Endothelial cell of umbilical vein (primary cell): ENCODE measurements around the gene MAML2. TPM values are rescaled to one million over a fixed set of nuclear protein-coding genes. Genes with fewer than 3 reads are reported as not detected.

Experiments
- BruUV-seq: library from RNA; stranded (reverse); fragments of 400-500 nt; replicated peaks from 2 replicates; lab custom pipeline; 2021; lab: Mats Ljungman, UMichigan
- CTCF ChIA-PET: fragments of 300-600, 350-600 bp; sonication (Branson Sonifier 250); formaldehyde crosslinking; loops from one replicate; lab custom pipeline; 2021; ENCODE audit warnings: antibody characterized with exemption, inconsistent platforms; lab: Charles Lee
- POLR2A ChIA-PET: fragments of 300-600, 350-600 bp; sonication (Branson Sonifier 250); formaldehyde crosslinking; loops from one replicate; lab custom pipeline; 2021; ENCODE audit warnings: antibody characterized with exemption, inconsistent platforms; lab: Charles Lee
- DNase-seq: peaks from one replicate; pipeline ENCODE4 v3.0.0-alpha.2; 2011; ENCODE audit warnings: low read depth, low spot score
- FAIRE-seq: peaks from 2 replicates; lab custom pipeline; 2011; peaks lifted over from hg19 to GRCh38; lab: Jason Lieb, UNC
- H2AFZ ChIP-seq: 2 replicates; pipeline ENCODE4 v1.6.0; 2012; ENCODE audit warnings: low read depth, low read length, control low read depth, inconsistent platforms
- H3K27ac ChIP-seq: 2 replicates; pipeline ENCODE4 v1.5.1; 2011; ENCODE audit warnings: low read depth, mild to moderate bottlenecking, control low read depth, low read length, moderate library complexity; ENCODE audit not compliant: insufficient read depth
- H3K27me3 ChIP-seq, 2 experiments: 2 replicates each; pipeline versions ENCODE4 v1.6.0 to v1.6.1; 2011; ENCODE audit warnings: low read length in 2 of 2, mixed read lengths in 1 of 2; ENCODE audit not compliant: control insufficient read depth in 2 of 2, insufficient read depth in 2 of 2
- H3K36me3 ChIP-seq, 2 experiments: 2 replicates in 1 of 2; 3 replicates in 1 of 2; pipeline ENCODE4 v1.5.1; 2011; ENCODE audit warnings: low read length in 2 of 2, mild to moderate bottlenecking in 1 of 2, moderate library complexity in 1 of 2; ENCODE audit not compliant: control insufficient read depth in 2 of 2, insufficient read depth in 2 of 2; ENCODE audit errors: extremely low read depth in 1 of 2
- H3K4me1 ChIP-seq: 3 replicates; pipeline ENCODE4 v1.5.1; 2011; ENCODE audit warnings: mild to moderate bottlenecking, low read length; ENCODE audit not compliant: control insufficient read depth, insufficient read depth; ENCODE audit errors: extremely low read depth
- H3K4me2 ChIP-seq: 2 replicates; pipeline ENCODE4 v1.6.1; 2011; ENCODE audit warnings: low read length, control low read depth, mixed read lengths; ENCODE audit not compliant: insufficient read depth
- H3K4me3 ChIP-seq, 3 experiments: fragments of 200-600 bp in 1 of 3; sonication (generic), shearing (Covaris generic) in 1 of 3; replicated peaks in 1 of 3; 2 replicates each; pipeline ENCODE4 v1.5.1; 2011 to 2016; ENCODE audit warnings: control low read depth in 3 of 3, low read length in 3 of 3, mild to moderate bottlenecking in 2 of 3, inconsistent platforms in 1 of 3, low read depth in 1 of 3, moderate library complexity in 1 of 3; ENCODE audit not compliant: insufficient read depth in 1 of 3
- H3K79me2 ChIP-seq: 2 replicates; pipeline ENCODE4 v1.6.0; 2012; ENCODE audit warnings: low read length, inconsistent platforms; ENCODE audit not compliant: control insufficient read depth, insufficient read depth
- H3K9ac ChIP-seq: replicated peaks from 2 replicates; pipeline ENCODE3; 2011; ENCODE audit warnings: low read length, control low read depth; ENCODE audit not compliant: insufficient read depth; ENCODE audit errors: extremely low read depth
- H3K9me1 ChIP-seq: replicated peaks from 3 replicates; pipeline ENCODE4 v1.6.0; 2011; ENCODE audit warnings: mild to moderate bottlenecking, low read length; ENCODE audit not compliant: control insufficient read depth, insufficient read depth; ENCODE audit errors: extremely low read depth
- H3K9me3 ChIP-seq: replicated peaks from 2 replicates; pipeline ENCODE4 v1.5.1; 2012; ENCODE audit warnings: low read length, inconsistent platforms; ENCODE audit not compliant: control insufficient read depth, insufficient read depth
- H4K20me1 ChIP-seq: replicated peaks from 2 replicates; pipeline ENCODE3; 2011; ENCODE audit warnings: mild to moderate bottlenecking, low read length; ENCODE audit not compliant: control insufficient read depth, insufficient read depth; ENCODE audit errors: extremely low read depth
- CTCF ChIP-seq, 2 donors: IDR thresholded peaks; 1 replicate in 1 of 2; 2 replicates in 1 of 2; pipeline ENCODE4 v1.5.1; 2011; ENCODE audit warnings: low read length in 2 of 2, mild to moderate bottlenecking in 2 of 2, moderate library complexity in 2 of 2, control low read depth in 1 of 2, inconsistent platforms in 1 of 2, low read depth in 1 of 2; ENCODE audit not compliant: insufficient read depth in 1 of 2; ENCODE audit errors: extremely low read depth in 1 of 2
- EZH2 ChIP-seq: IDR thresholded peaks from 2 replicates; pipeline ENCODE4 v1.6.1; 2012; ENCODE audit warnings: borderline replicate concordance, low read depth, mild to moderate bottlenecking, moderate library complexity, low read length, inconsistent platforms; ENCODE audit not compliant: severe bottlenecking
- FOS ChIP-seq: IDR thresholded peaks from 2 replicates; pipeline ENCODE4 v1.6.1; 2011; ENCODE audit warnings: mild to moderate bottlenecking, low read length, moderate library complexity, borderline replicate concordance; ENCODE audit not compliant: insufficient read depth
- GATA2 ChIP-seq: IDR thresholded peaks from 2 replicates; pipeline ENCODE4 v1.7.0; 2011; ENCODE audit warnings: low read depth, mild to moderate bottlenecking, moderate library complexity, mixed read lengths, low read length; ENCODE audit not compliant: insufficient read length, insufficient read depth
- JUN ChIP-seq: IDR thresholded peaks from 2 replicates; pipeline ENCODE4 v1.6.1; 2011; ENCODE audit warnings: borderline replicate concordance, low read depth; ENCODE audit not compliant: insufficient read length, insufficient read depth
- MAX ChIP-seq: IDR thresholded peaks from 2 replicates; pipeline ENCODE4 v1.6.1; 2011; ENCODE audit not compliant: insufficient read depth, insufficient read length
- MYC ChIP-seq: IDR thresholded peaks from one replicate; pipeline ENCODE4 v1.6.1; 2011; ENCODE audit warnings: mild to moderate bottlenecking, low read depth, low read length
- POLR2A ChIP-seq: IDR thresholded peaks from 2 replicates; pipeline ENCODE4 v1.6.1; 2012; ENCODE audit warnings: low read depth, mild to moderate bottlenecking, control low read depth, low read length
- POLR2AphosphoS5 ChIP-seq: IDR thresholded peaks from 2 replicates; pipeline ENCODE4 v1.6.1; 2012; ENCODE audit warnings: low read depth, mild to moderate bottlenecking, control low read depth, low read length, moderate library complexity; ENCODE audit not compliant: insufficient read depth
- dilution Hi-C: fragments of 300-500 bp; cut with MboI; formaldehyde crosslinking; loops from one replicate; pipeline ENCODE4 v1.15.0; 2019; ENCODE audit warnings: low sequenced_read_pairs; ENCODE audit not compliant: extremely low pct_ligation_motif_present
- intact Hi-C: fragments of 100-400 bp; cut with micrococcal nuclease; formaldehyde crosslinking; loops from one replicate; pipeline ENCODE4 v1.10.0; 2022
- polyA plus RNA-seq, 4 experiments: library from polyadenylated mRNA; depleted of rRNA in 3 of 4; stranded (reverse) in 3 of 4; unstranded in 1 of 4; fragments of >200 nt; gene quantifications; 2 replicates each; pipeline versions ENCODE4 v1.2.1 to v1.2.3, GENCODE V29; 2011 to 2012; ENCODE audit warnings: missing spikeins in 1 of 4
- total RNA-seq: library from RNA; stranded (reverse); gene quantifications from 2 replicates; pipeline ENCODE4 v1.2.3, GENCODE V29; 2021

Gene MAML2
- total and polyA plus RNA-seq, 2 donors (not counting 3 experiments of a cell fraction or from before 2014, with no cell fraction given), result 12.4 to 16.8 TPM

GRCh38 chr11:96366024-96366423 lies 23.0 kb upstream of the MAML2 start:
- no peaks in the 10 kb centered on the region for H3K79me2 ChIP-seq
- peaks cover 0 to 5% of the 10 kb centered on the region in 2 experiments for H3K36me3 ChIP-seq
- no peaks in the 10 kb centered on the region for H3K9me1 ChIP-seq
- FAIRE-seq (no peak), DNase-seq (no peak)
- TF ChIP-seq EZH2, result no peak
- no peak for TF ChIP-seq MAX
- no peak for TF ChIP-seq POLR2A
- no peak for TF ChIP-seq FOS
- no peak for TF ChIP-seq POLR2AphosphoS5
- TF ChIP-seq MYC, result no peak
- TF ChIP-seq CTCF (IDR thresholded peaks at IDR 0.05; ENCODE audit: extremely low read depth in 1 of 2, insufficient read depth in 1 of 2, low read depth in 1 of 2, low read length in 2 of 2), result no peak
- no peak for TF ChIP-seq JUN
- no peak for TF ChIP-seq GATA2
- dilution Hi-C loops, result no loop called here
- H4K20me1 ChIP-seq, result no peaks in the 10 kb centered on the region
- no peak overlapping the region for H3K27ac ChIP-seq
- ChIA-PET POLR2A (no interaction called here), CTCF (interaction anchor here (0.6 to 1.1 kb wide), 5 partner anchors 59 to 530 kb away, joined by 3 to 4 read pairs (median 3); no protein-coding TSS in a partner anchor)
- no peak overlapping the region for H2AFZ ChIP-seq
- H3K4me2 ChIP-seq, result no peak overlapping the region
- no peak overlapping the region for H3K4me3 ChIP-seq
- no peaks in the 10 kb centered on the region for H3K9me3 ChIP-seq
- intact Hi-C loops, result no loop called here
- no peaks in the 10 kb centered on the region for H3K4me1 ChIP-seq
- H3K27me3 ChIP-seq, result no peaks in the 10 kb centered on the region
- H3K9ac ChIP-seq, result no peak overlapping the region
- BruUV-seq, result no TSS peak
